Skeletal muscle cell (primary cell): Measurements from ENCODE around the gene MACROD2.
"Not testable (repeated sequence)": the region's sequence is repeated elsewhere in the genome, so short reads cannot be mapped to it uniquely, and the experiment has no call there.

ENCODE experiments used
- DNase-seq: peaks from one replicate; pipeline ENCODE4 v3.0.0-alpha.2; 2010; ENCODE audit warnings: low read depth
- H3K4me3 ChIP-seq: 2 replicates; pipeline ENCODE4 v1.5.1; 2011; ENCODE audit warnings: low read depth, mild to moderate bottlenecking, control low read depth, low read length, moderate library complexity

Gene MACROD2

DNA sequence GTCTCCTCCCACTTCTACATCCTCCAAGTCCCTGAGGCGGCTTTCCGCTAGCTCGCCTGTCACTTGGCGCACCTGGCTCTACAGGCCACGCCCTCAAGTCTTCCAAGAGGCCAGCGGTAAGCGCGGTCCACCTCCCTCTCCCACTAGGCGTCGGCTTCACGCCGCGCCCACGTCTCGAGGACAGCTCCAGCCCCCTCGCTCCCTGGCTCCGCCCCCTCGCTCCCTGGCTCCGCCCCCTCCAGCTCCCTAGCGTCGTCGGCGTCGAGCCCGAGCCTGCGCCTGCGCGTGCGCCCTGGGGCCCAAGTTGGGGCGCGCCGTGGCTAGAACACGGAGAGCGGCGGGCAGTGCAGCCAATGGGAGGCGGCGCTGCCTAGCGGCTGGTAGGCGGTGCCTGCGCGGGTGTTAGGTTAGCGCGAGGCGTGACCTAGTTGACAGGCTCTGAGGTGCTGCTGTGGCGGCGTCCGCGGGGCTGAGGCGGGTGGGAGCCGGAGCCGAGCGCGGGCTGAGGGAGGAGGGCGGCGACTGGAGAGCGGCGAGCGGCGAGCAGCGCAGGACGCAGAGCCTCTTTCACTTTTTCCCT, at the start of gene MACROD2:
Gene MACROD2 (plus strand): TSS at position 431 of the 580 bp plus-strand sequence.
- peak; percentile 49 for DNase-seq
- H3K4me3 ChIP-seq = peak within 1 kb of the TSS; percentile 63

DNA sequence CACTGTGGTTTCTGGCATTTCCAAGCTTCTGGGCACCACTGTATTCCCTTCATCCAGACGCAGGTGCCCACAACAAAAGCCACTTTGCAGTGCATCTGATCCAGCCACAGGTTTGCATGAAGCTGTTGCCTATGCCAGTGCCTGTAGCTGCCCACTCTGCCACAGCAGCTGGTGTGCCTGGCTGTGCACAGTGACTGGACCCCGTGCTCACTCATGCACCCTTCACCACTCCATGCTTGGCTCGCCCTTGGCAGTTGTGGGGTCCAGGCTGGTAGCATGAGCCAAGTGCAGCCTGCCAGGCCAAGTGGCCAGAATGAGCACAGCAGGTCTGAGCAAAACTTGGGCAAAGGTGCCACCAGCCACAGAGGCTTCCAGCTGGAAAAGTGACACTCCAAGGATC, 47.6 kb upstream of the MACROD2 start:
- H3K4me3 ChIP-seq = no peak overlapping the region
- no peak for DNase-seq

DNA sequence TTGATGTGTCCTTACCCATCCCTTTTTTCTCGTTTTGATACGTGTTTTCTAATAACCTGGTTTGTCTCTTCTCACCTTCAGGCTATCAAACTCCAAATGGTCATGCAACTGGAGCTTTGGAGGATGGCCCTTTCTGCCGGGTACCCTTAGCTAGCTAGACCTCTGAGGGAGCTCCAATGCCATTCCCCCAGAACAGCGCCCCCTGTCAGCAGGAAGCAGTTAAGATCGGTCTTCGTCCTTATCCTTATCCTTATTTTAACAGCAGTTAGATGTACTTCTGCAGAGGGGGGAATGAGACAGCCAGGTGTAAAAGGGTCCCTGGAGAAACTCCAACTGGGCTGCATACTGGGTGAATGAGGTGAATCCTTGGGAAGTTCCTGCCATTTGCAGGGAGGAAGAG, 42.1 kb upstream of the MACROD2 start:
- DNase-seq = no peak
- H3K4me3 ChIP-seq = no peak overlapping the region

DNA sequence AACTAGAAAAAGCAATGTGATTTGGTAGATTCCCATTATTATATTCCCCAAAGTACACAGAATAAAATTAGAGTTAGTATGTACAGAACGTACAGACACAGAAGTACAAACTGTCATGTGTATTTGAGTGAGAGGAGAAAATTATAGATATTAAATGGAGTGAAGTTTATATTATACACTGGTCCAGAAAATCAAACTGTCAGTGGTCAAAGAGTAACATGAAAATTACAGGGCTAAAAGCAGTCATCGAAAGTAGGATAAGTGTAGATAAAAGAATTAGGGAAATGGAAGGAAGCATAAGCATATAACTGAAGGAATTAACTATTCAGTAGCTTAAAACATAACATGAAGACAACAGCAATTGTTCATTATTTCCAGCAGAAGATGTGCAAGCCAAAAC, 35.2 kb upstream of the MACROD2 start:
- DNase-seq = no peak
- no peak overlapping the region for H3K4me3 ChIP-seq

DNA sequence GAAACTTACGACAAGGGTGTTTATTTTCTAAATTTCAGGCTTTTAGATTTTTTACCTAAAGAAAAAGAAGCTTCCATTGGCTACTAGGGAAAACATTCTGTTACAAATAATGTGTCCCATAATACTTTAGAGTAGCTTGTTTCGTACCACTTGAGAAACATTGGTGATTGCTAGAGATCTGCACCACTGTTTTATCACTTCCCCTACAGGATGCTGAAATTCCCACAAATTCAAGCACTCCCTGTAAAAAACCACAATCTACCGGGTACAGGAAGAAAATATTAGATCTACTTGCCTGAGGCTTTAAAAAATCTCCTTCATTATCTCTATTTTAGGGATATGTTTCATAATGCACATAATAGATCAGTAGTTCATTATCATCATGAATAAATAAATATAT, 34.8 kb upstream of the MACROD2 start:
- DNase-seq = no peak
- H3K4me3 ChIP-seq = no peak overlapping the region

DNA sequence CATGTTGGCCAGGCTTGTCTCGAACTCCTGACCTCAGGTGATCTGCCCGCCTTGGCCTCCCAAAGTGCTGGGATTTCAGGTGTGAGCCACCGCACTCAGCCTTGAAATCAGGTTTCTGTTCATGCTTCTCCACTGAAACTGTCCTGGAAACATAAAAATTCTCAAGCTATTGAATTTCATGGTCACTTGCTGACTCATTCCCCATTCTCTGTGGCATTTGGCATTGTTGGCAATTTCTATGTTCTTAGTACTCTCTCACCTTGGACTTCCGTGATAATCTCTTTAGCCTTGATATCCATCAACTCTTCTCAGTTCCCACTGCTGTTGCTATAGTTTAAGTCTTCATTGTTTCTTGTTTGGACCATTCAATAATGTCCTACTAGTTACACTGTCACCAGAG, 11.1 kb upstream of the MACROD2 start:
- no peak overlapping the region for H3K4me3 ChIP-seq
- no peak for DNase-seq

DNA sequence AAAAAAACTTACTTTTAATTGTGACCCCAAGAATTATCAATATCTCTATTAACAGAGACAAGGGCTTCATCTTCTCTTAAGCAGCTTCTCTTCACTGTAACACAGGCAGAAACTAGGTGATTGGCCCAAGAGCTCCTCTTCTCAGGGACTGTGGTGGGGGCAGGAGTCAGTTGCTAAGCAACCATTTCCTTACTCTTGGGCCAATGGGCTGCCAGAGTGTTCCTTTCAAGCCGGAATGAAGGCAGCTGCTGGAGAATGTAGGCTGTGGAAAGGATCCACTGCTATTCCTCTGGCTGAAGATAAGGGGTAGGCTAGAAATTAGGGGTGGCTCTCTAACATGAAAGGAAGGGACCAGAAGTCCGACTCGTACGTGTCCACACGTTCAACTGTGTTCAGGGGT, 4.9 kb upstream of the MACROD2 start, which contains the start of gene SEL1L2:
Gene SEL1L2 (minus strand): TSS at position 150 of the 400 bp plus-strand sequence. CDS start 80 bp downstream, at position 70.
- no peak within 1 kb of the TSS for H3K4me3 ChIP-seq
- no peak for DNase-seq

DNA sequence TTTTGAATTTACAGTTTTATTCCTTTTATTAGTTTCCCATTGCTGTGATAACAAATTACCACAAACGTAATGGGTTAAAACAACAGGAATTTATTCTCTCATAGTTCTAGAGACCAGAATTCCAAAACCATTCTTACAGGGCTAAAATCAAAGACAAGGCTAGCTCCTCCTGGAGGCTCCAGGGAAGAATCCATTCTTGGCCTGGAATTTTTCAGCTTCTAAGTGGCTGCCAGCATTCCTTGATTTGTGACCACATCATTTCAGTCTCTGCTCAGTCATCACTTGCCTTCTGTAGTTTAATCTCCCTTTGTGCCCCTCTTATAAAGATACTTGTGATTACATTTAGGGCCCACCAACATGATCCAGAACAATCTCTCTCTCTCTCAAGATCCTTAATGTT, 4.0 kb upstream of the MACROD2 start:
- H3K4me3 ChIP-seq = no peak overlapping the region
- DNase-seq = no peak

DNA sequence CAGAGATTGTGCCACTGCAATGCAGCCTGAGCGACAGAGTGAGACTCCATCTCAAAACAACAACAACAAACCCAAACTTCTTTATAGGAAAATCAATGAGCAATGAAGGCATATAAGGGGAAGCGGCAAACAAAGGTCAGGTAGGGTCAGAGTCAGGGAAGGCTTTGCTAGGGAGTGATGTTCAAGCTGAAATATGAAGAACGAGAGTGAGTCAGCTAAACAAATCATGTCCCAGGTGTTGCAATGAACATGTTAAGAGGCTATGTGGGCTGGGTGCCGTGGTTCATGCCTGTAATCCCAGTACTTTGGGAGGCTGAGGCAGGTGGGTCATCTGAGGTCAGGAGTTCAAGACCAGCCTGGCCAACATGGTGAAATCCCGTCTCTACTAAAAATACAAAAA, 3.4 kb upstream of the MACROD2 start:
- H3K4me3 ChIP-seq = not testable (repeated sequence)

DNA sequence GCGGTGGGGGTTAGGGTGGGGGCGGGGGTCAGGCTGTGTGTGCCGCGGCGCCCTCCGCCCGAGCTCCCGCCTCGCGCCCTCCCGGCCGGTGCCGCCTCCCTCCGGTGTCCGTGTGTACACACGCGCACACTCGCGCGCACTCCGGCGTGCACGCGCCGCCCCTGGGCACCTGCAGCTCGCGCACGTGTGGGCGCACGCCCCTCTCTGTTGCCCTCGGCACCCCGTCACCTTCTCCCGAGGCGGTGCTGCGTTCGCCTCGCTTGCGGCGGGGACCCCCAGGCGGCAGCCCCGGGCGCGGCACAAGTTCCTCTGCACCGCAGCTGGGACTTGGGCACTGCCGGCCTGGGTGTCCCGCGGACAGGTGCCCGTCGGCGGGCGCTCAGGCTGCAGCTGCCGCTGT, 525 bp downstream of the MACROD2 start:
- peak overlapping the region; percentile 63 for H3K4me3 ChIP-seq
- DNase-seq = no peak

More for the DNA sequence above, 3.4 kb upstream of the MACROD2 start:
- not testable (repeated sequence) for DNase-seq

DNA sequence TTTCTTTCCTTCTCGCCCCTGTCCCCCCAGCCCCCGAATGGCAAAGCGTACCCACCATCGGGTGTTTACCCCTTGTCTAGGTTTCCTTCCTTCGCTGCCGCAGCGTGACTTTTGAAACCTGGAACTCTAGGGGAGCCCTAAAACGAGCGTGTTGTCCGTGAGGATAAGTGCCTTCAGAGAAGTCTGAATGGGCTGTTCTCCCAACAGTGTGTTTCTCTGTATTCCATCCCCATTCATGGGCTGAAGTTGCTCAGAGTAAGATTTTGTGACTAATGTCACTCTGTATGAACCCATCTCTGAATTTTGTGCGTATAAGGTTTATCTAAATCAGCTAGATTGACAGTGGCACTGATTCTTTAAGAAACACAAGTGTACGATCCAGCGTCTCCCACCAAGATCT, 949 bp downstream of the MACROD2 start:
- DNase-seq = no peak
- H3K4me3 ChIP-seq = peak overlapping the region; percentile 63

DNA sequence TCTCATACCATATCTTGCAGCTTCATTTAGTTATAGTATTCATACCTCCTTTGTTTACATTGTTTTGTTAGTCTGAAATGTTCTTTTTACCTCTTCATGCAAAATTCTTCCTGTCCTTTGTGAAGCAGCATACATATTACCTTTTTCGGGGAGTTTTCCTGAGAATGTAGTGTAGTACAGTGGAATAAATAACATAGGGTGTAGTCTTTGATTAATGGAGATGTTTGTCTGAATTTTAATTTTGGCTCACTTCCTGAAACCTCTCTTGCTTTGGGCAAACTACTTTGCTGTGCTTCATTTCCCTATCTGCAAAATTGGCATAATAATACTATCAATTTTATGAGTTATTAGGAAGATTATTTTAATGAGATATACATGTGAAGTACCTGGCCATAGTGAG, 5.6 kb downstream of the MACROD2 start:
- no peak for DNase-seq

DNA sequence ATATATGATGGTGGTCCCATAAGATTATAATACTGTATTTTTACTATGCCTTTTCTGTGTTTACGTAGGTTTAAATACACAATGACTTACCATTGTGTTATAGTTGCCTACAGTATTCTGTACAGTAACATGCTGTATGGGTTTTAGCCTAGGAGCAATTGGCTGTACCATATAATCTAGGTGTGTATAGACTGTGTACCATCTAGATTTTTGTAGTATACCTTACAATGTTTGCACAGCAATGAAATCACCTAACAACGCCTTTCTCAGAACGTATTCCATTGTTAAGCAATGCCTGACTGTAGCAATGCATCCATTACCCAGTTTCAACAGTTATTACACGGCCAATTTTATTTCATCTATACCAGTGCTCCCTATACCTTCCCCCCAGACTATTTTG, 10.7 kb downstream of the MACROD2 start:
- DNase-seq = no peak
- H3K4me3 ChIP-seq = no peak overlapping the region

More for the DNA sequence above, 5.6 kb downstream of the MACROD2 start:
- H3K4me3 ChIP-seq = no peak overlapping the region

DNA sequence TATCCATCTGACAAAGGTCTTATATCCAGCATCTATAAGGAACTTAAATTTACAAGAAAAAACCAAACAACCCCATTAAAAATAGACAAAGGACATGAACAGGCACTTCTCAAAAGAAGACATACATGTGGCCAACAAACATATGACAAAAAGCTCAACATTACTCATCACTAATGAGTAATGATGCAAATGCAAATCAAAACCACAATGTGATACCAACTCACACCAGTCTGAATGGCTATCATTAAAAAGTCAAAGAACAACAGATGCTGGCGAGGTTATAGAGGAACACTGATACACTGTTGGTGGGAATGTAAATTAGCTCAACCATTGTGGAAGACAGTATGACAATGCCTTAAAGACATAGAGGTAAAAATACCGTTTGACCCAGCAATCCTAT, 13.9 kb downstream of the MACROD2 start:
- DNase-seq = no peak
- no peak overlapping the region for H3K4me3 ChIP-seq

DNA sequence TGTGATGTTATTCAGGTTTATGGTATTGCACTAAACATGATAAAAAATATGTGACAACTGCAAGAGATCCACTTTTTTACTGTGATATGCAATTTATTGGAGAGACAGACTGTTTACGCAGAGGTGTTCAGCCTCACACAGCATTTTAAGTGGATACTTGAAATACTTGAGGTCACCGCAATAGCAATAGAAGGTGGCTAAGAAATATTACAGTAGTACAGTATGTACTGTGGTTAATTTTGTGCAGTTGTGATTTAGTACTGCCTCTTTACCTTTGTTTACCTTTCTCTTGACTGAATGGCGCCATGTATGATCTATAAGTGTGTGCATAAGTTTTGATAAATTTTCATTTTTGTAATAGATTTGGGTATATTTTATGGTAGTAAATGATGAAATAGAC, 17.4 kb downstream of the MACROD2 start:
- DNase-seq = no peak

DNA sequence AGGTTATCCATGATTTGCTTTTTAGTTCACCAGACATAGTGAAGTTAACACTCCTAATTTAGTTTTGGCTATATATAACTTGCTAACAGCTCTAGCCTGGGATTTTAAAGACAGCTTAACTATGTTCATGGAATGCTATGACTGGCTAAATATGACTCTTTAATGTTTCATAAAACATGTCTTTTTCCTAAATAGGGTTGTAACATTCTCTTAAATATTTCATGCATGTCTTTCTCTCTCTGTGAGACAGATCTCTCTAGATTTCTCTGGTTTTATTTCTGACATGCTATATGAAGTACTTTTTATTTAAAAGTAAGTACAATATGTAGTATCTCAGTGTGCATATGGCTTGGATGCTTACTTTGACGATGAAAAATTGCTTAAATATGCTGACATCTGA, 35.7 kb downstream of the MACROD2 start:
- H3K4me3 ChIP-seq = no peak overlapping the region
- no peak for DNase-seq

More for the DNA sequence above, 17.4 kb downstream of the MACROD2 start:
- no peak overlapping the region for H3K4me3 ChIP-seq

DNA sequence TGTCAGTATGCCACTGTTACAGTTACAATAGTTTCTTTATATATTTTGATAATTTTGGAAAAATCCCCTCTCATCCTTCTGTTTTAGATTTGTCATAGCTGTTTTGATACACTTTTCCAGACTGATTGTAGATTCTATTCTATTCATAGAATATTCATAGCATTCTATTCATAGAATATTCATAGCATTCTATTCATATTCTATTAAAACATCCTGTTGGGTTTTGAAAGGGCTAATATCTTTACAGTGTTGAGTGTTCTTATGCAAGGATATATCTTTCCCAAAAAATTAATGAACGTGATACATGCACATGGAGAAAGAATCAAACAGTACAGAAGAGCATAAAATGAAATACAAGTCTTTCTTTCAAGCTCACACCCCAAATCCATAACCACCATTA, 38.0 kb downstream of the MACROD2 start:
- no peak overlapping the region for H3K4me3 ChIP-seq
- no peak for DNase-seq

DNA sequence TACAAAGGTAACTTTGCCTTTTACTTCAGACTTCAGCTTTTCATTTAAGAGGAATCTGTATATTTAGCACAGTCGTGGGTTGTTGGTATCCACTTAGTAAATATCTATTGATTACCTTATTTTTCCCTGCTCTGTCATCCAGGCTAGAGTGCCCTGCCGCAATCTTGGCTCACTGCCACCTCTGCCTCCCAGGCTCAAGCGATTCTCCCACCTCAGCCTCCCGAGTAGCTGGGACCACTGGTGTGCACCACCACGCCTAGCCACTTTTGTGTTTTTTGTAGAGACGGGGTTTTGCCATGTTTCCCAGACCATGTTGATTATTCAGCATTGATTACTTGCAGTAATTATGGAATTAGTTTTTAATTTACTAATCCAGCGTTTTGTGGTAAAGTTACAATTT, 41.3 kb downstream of the MACROD2 start:
- no peak overlapping the region for H3K4me3 ChIP-seq
- no peak for DNase-seq

DNA sequence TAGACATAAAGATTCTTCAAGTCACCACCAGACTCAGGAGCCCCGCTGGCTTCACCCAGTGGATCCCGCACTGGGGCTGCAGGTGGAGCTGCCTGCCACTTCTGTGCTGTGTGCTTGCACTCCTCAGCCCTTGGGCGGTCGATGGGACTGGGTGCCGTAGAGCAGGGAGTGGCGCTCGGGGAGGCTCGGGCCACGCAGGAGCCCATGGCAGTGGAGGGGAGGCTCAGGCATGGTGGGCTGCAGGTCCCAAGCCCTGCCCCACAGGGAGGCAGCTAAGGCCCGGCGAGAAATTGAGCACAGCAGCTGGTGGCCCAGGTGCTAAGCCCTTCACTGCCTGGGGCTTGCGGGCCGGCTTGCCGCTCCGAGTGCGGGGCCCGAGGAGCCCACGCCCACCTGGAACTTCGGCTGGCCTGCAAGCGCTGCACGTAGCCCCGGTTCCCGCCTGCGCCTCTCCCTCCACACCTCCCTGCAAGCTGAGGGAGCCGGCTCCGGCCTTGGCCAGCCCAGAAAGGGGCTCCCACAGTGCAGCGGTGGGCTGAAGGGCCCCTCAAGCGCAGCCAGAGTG, 49.5 kb downstream of the MACROD2 start:
- not testable (repeated sequence) for DNase-seq, H3K4me3 ChIP-seq

DNA sequence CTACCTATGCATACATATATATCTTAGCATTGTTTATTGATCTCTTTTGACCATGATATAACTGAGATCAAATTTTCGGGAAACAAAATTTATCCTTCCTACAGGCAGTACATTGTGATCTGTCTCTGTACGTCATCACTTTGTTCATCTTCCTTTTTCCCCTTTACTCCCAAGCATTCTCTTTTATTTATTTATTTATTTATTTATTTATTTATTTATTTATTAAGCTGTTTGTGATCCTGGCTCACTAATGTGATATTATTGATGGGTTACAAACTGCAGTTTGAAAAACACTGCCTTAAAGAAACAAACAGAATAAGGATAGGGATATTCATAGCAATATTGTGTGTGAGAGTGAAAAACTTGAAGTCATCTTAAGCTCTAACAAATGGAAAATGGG, 51.2 kb downstream of the MACROD2 start:
- no peak overlapping the region for H3K4me3 ChIP-seq
- no peak for DNase-seq

DNA sequence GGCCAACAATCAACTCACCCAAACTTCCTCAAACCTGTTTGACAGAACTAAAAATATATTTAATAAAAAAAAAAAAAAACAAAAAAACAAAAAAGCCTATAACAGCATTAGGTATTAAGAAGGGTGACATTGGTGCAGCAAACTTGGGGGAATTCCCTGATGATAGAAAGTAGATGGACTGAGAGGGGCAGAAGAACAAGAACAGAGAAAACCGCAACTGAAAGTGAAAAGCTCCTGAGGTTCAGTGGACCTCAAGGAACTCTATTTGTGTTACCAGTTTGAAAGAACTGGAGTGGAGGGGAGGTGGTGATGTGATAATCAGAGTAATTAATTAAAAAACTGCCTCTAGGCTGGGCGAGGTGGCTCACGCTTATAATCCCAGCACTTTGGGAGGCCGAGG, 53.8 kb downstream of the MACROD2 start:
- no peak overlapping the region for H3K4me3 ChIP-seq
- DNase-seq = no peak
